Measurements from ENCODE around the gene SLC35E1. TPM values are rescaled to one million over a fixed set of nuclear protein-coding genes. Genes with fewer than 3 reads are reported as not detected.
A peak's percentile ranks its signal among the peaks of the same experiment; 100 is the strongest.
"Not testable (repeated sequence)": the region's sequence is repeated elsewhere in the genome, so short reads cannot be mapped to it uniquely, and the experiment has no call there.

Gene SLC35E1
- total RNA-seq, 1 donor from 2014 or later, result 24.5 TPM

DNA sequence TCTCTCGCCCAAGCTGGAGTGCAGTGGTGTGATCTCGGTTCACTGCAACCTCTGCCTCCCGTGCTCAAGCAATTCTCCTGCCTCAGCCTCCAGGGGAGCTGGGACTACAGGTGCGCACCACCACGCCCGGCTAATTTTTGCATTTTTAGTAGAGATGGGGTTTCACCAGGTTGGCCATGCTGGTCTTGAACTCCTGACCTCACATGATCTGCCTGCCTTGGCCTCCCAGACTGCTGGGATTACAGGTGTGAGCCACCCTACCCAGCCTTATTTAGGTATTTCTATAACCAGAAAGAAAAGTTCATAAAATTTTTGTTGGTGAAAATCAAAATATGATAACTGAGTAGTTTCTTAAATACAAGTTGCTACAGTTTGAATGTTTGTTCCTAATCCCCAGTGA, 28.5 kb downstream of the SLC35E1 start:
- not testable (repeated sequence) for DNase-seq

GRCh38 chr19:16542910-16543472, 29.2 kb downstream of the SLC35E1 start:
- DNase-seq, result peak; percentile 13

- peak; percentile 96 for DNase-seq
Observed at GRCh38 chr19:16542045-16542909, 29.9 kb downstream of the SLC35E1 start, which contains the start of gene CHERP. TSS of gene CHERP (minus strand) at chr19:16542437. CDS start at chr19:16542378, 59 bp downstream.

GRCh38 chr19:16541526-16542044, 30.6 kb downstream of the SLC35E1 start:
- DNase-seq, result peak; percentile 55

- DNase-seq, result no peak
Observed at GRCh38 chr19:16540948-16541347, 31.3 kb downstream of the SLC35E1 start.

- DNase-seq, result no peak
Observed at GRCh38 chr19:16537111-16537510, 35.1 kb downstream of the SLC35E1 start.

DNA sequence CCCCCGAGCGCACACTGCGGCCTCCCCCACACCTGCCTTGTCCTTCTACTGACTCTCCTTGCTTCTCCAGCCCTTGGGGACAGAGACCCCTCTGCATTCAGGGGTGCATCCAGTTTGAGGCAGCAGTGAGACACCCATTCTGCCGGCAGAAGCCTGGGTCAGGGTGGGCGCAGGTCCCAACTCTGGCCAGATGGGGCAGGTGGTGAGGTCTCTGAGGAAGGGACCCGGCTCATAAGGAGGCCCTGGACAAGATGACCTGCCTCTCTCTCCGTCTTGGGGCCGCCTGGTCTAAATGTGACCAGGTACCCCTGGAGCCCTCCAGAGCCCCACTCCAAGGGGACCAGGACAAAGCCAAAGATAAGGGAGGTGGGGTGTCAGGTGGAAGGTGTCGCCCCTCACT, 36.1 kb downstream of the SLC35E1 start:
- no peak for DNase-seq

GRCh38 chr19:16535381-16535780, 36.8 kb downstream of the SLC35E1 start:
- DNase-seq, result no peak

- DNase-seq, result no peak
Observed at GRCh38 chr19:16532440-16533234, 39.6 kb downstream of the SLC35E1 start.

- DNase-seq, result no peak
Observed at GRCh38 chr19:16531380-16531669, 40.9 kb downstream of the SLC35E1 start.

- DNase-seq, result no peak
Observed at GRCh38 chr19:16530540-16531379, 41.5 kb downstream of the SLC35E1 start.

- no peak for DNase-seq
Observed at GRCh38 chr19:16529466-16530144, 42.6 kb downstream of the SLC35E1 start.

GRCh38 chr19:16527971-16528521, 44.2 kb downstream of the SLC35E1 start:
- peak; percentile 62 for DNase-seq

- DNase-seq, result no peak
Observed at GRCh38 chr19:16527334-16527935, 44.8 kb downstream of the SLC35E1 start.

GRCh38 chr19:16525751-16526481, 46.3 kb downstream of the SLC35E1 start:
- no peak for DNase-seq

GRCh38 chr19:16524991-16525734, 47.1 kb downstream of the SLC35E1 start:
- no peak for DNase-seq

DNA sequence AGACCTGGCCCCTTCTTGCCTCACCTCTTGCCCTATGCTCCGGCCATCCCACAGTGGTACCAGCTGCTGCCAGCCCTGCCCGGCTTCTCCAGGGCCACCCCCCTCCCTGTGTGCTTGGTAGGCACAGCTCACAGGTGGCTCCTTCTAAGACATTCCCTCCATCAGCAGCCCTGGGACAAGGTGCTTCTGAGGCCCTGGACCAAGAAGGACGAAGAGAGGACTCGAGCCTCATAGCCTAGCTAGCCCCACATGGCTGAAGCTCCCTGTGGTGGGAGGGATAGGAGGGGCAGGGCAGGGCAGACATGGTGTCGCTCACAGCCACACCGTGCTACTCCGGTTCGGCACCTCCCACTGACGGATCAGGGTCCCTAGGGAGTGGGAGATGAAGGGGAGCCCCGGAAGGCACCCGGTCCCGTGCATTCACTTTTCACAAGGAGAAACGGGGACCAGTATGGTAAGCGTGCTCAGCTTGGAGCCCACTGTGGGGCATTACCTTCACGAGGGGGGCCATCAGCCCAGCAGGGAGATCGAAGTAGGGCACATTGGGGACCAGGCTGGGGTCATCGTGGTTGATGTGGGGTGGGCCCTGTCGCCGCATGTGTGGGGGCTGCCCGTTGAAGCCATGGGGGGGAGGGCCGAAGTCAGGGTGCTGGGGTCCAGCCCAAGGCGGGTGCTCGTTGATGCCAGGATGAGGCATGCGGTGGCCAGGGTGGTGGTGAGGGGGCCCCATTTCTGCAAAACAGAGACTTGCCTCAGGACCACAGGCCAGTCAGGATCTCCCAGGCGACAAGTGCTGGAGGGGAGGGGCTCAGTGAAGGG, 49.4 kb downstream of the SLC35E1 start:
- DNase-seq, result no peak

DNA sequence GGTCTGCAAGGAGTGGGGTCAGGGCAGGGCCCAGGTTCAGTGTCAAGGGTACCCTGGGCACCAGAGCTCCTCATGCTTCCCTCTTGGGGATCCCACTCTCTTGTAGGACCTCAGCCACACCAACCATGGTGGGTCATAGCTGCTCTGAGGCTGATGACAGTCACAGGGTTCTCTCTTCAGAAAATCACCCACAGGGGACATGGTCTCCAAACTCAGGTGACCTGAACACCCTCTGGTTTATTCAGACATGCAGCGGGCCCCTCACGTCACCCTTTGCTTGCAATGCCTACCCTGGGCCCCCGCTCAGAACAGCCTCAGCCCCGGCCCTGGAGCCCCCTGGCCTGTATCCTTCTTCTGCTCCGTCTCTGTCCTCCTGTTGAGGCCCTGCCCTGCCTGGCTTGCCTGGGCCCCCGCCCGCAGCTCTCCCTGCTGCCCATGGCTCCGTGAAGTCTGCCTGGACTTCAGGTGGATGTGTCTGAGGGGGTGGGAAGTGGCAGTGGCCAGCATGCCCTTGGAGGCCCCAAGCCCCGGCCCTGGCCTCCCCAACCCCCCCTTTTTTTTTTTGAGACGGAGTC, 50.4 kb downstream of the SLC35E1 start:
- no peak for DNase-seq
